Endothelial cell of umbilical vein (primary cell): Measurements from ENCODE around the gene PCDHGA12. TPM values are rescaled to one million over a fixed set of nuclear protein-coding genes. Genes with fewer than 3 reads are reported as not detected.

Experiments
- BruUV-seq: library from RNA; stranded (reverse); fragments of 400-500 nt; replicated peaks from 2 replicates; lab custom pipeline; 2021; lab: Mats Ljungman, UMichigan
- CTCF ChIA-PET: fragments of 300-600, 350-600 bp; sonication (Branson Sonifier 250); formaldehyde crosslinking; loops from one replicate; lab custom pipeline; 2021; ENCODE audit warnings: antibody characterized with exemption, inconsistent platforms; lab: Charles Lee
- POLR2A ChIA-PET: fragments of 300-600, 350-600 bp; sonication (Branson Sonifier 250); formaldehyde crosslinking; loops from one replicate; lab custom pipeline; 2021; ENCODE audit warnings: antibody characterized with exemption, inconsistent platforms; lab: Charles Lee
- DNase-seq: peaks from one replicate; pipeline ENCODE4 v3.0.0-alpha.2; 2011; ENCODE audit warnings: low read depth, low spot score
- FAIRE-seq: peaks from 2 replicates; lab custom pipeline; 2011; peaks lifted over from hg19 to GRCh38; lab: Jason Lieb, UNC
- H2AFZ ChIP-seq: 2 replicates; pipeline ENCODE4 v1.6.0; 2012; ENCODE audit warnings: low read depth, low read length, control low read depth, inconsistent platforms
- H3K27ac ChIP-seq: 2 replicates; pipeline ENCODE4 v1.5.1; 2011; ENCODE audit warnings: low read depth, mild to moderate bottlenecking, control low read depth, low read length, moderate library complexity; ENCODE audit not compliant: insufficient read depth
- H3K27me3 ChIP-seq, 2 experiments: 2 replicates each; pipeline versions ENCODE4 v1.6.0 to v1.6.1; 2011; ENCODE audit warnings: low read length in 2 of 2, mixed read lengths in 1 of 2; ENCODE audit not compliant: control insufficient read depth in 2 of 2, insufficient read depth in 2 of 2
- H3K36me3 ChIP-seq, 2 experiments: 2 replicates in 1 of 2; 3 replicates in 1 of 2; pipeline ENCODE4 v1.5.1; 2011; ENCODE audit warnings: low read length in 2 of 2, mild to moderate bottlenecking in 1 of 2, moderate library complexity in 1 of 2; ENCODE audit not compliant: control insufficient read depth in 2 of 2, insufficient read depth in 2 of 2; ENCODE audit errors: extremely low read depth in 1 of 2
- H3K4me1 ChIP-seq: 3 replicates; pipeline ENCODE4 v1.5.1; 2011; ENCODE audit warnings: mild to moderate bottlenecking, low read length; ENCODE audit not compliant: control insufficient read depth, insufficient read depth; ENCODE audit errors: extremely low read depth
- H3K4me2 ChIP-seq: 2 replicates; pipeline ENCODE4 v1.6.1; 2011; ENCODE audit warnings: low read length, control low read depth, mixed read lengths; ENCODE audit not compliant: insufficient read depth
- H3K4me3 ChIP-seq, 3 experiments: fragments of 200-600 bp in 1 of 3; sonication (generic), shearing (Covaris generic) in 1 of 3; replicated peaks in 1 of 3; 2 replicates each; pipeline ENCODE4 v1.5.1; 2011 to 2016; ENCODE audit warnings: control low read depth in 3 of 3, low read length in 3 of 3, mild to moderate bottlenecking in 2 of 3, inconsistent platforms in 1 of 3, low read depth in 1 of 3, moderate library complexity in 1 of 3; ENCODE audit not compliant: insufficient read depth in 1 of 3
- H3K79me2 ChIP-seq: 2 replicates; pipeline ENCODE4 v1.6.0; 2012; ENCODE audit warnings: low read length, inconsistent platforms; ENCODE audit not compliant: control insufficient read depth, insufficient read depth
- H3K9ac ChIP-seq: replicated peaks from 2 replicates; pipeline ENCODE3; 2011; ENCODE audit warnings: low read length, control low read depth; ENCODE audit not compliant: insufficient read depth; ENCODE audit errors: extremely low read depth
- H3K9me1 ChIP-seq: replicated peaks from 3 replicates; pipeline ENCODE4 v1.6.0; 2011; ENCODE audit warnings: mild to moderate bottlenecking, low read length; ENCODE audit not compliant: control insufficient read depth, insufficient read depth; ENCODE audit errors: extremely low read depth
- H3K9me3 ChIP-seq: replicated peaks from 2 replicates; pipeline ENCODE4 v1.5.1; 2012; ENCODE audit warnings: low read length, inconsistent platforms; ENCODE audit not compliant: control insufficient read depth, insufficient read depth
- H4K20me1 ChIP-seq: replicated peaks from 2 replicates; pipeline ENCODE3; 2011; ENCODE audit warnings: mild to moderate bottlenecking, low read length; ENCODE audit not compliant: control insufficient read depth, insufficient read depth; ENCODE audit errors: extremely low read depth
- CTCF ChIP-seq, 2 donors: IDR thresholded peaks; 1 replicate in 1 of 2; 2 replicates in 1 of 2; pipeline ENCODE4 v1.5.1; 2011; ENCODE audit warnings: low read length in 2 of 2, mild to moderate bottlenecking in 2 of 2, moderate library complexity in 2 of 2, control low read depth in 1 of 2, inconsistent platforms in 1 of 2, low read depth in 1 of 2; ENCODE audit not compliant: insufficient read depth in 1 of 2; ENCODE audit errors: extremely low read depth in 1 of 2
- EZH2 ChIP-seq: IDR thresholded peaks from 2 replicates; pipeline ENCODE4 v1.6.1; 2012; ENCODE audit warnings: borderline replicate concordance, low read depth, mild to moderate bottlenecking, moderate library complexity, low read length, inconsistent platforms; ENCODE audit not compliant: severe bottlenecking
- FOS ChIP-seq: IDR thresholded peaks from 2 replicates; pipeline ENCODE4 v1.6.1; 2011; ENCODE audit warnings: mild to moderate bottlenecking, low read length, moderate library complexity, borderline replicate concordance; ENCODE audit not compliant: insufficient read depth
- GATA2 ChIP-seq: IDR thresholded peaks from 2 replicates; pipeline ENCODE4 v1.7.0; 2011; ENCODE audit warnings: low read depth, mild to moderate bottlenecking, moderate library complexity, mixed read lengths, low read length; ENCODE audit not compliant: insufficient read length, insufficient read depth
- JUN ChIP-seq: IDR thresholded peaks from 2 replicates; pipeline ENCODE4 v1.6.1; 2011; ENCODE audit warnings: borderline replicate concordance, low read depth; ENCODE audit not compliant: insufficient read length, insufficient read depth
- MAX ChIP-seq: IDR thresholded peaks from 2 replicates; pipeline ENCODE4 v1.6.1; 2011; ENCODE audit not compliant: insufficient read depth, insufficient read length
- MYC ChIP-seq: IDR thresholded peaks from one replicate; pipeline ENCODE4 v1.6.1; 2011; ENCODE audit warnings: mild to moderate bottlenecking, low read depth, low read length
- POLR2A ChIP-seq: IDR thresholded peaks from 2 replicates; pipeline ENCODE4 v1.6.1; 2012; ENCODE audit warnings: low read depth, mild to moderate bottlenecking, control low read depth, low read length
- POLR2AphosphoS5 ChIP-seq: IDR thresholded peaks from 2 replicates; pipeline ENCODE4 v1.6.1; 2012; ENCODE audit warnings: low read depth, mild to moderate bottlenecking, control low read depth, low read length, moderate library complexity; ENCODE audit not compliant: insufficient read depth
- dilution Hi-C: fragments of 300-500 bp; cut with MboI; formaldehyde crosslinking; loops from one replicate; pipeline ENCODE4 v1.15.0; 2019; ENCODE audit warnings: low sequenced_read_pairs; ENCODE audit not compliant: extremely low pct_ligation_motif_present
- intact Hi-C: fragments of 100-400 bp; cut with micrococcal nuclease; formaldehyde crosslinking; loops from one replicate; pipeline ENCODE4 v1.10.0; 2022
- polyA plus RNA-seq, 4 experiments: library from polyadenylated mRNA; depleted of rRNA in 3 of 4; stranded (reverse) in 3 of 4; unstranded in 1 of 4; fragments of >200 nt; gene quantifications; 2 replicates each; pipeline versions ENCODE4 v1.2.1 to v1.2.3, GENCODE V29; 2011 to 2012; ENCODE audit warnings: missing spikeins in 1 of 4
- total RNA-seq: library from RNA; stranded (reverse); gene quantifications from 2 replicates; pipeline ENCODE4 v1.2.3, GENCODE V29; 2021

The PCDHGA12 gene
- total and polyA plus RNA-seq, 2 donors (not counting 3 experiments of a cell fraction or from before 2014, with no cell fraction given) = 4.2 to 9.9 TPM

- Histone ChIP-seq H3K4me2 (peak within 1 kb of the TSS; percentile 82), H4K20me1 (no peaks in the 10 kb centered on the region), H2AFZ (peak within 1 kb of the TSS; percentile 77), H3K27ac (no peak within 1 kb of the TSS), H3K9ac (peak within 1 kb of the TSS; percentile 20), H3K36me3 (no peaks in the 10 kb centered on the region), H3K27me3 (peaks cover 0 to 5% of the 10 kb centered on the region in 2 experiments), H3K4me1 (peaks cover 7% of the 10 kb centered on the region), H3K9me1 (no peaks in the 10 kb centered on the region), H3K79me2 (no peaks in the 10 kb centered on the region), H3K4me3 (peak within 1 kb of the TSS; percentile 32 to 70 (median 50)), H3K9me3 (no peaks in the 10 kb centered on the region)
- ChIA-PET CTCF (interaction anchor here (0.6 to 3.4 kb wide), 31 partner anchors 10 to 137 kb away, joined by 3 to 66 read pairs (median 5); partner anchors contain the start of genes PCDHGA10, PCDHGA11, PCDHGA12 and PCDHGA2), POLR2A (interaction anchor here (1.0 to 1.5 kb wide), 2 partner anchors 38 to 46 kb away, joined by 3 to 5 read pairs; no protein-coding TSS in a partner anchor)
- dilution Hi-C loops = no loop called here
- BruUV-seq = no TSS peak
- DNase-seq (peak; percentile 96), FAIRE-seq (peak; percentile 94)
- peak; percentile 40 for TF ChIP-seq MAX
- TF ChIP-seq CTCF (IDR thresholded peaks at IDR 0.05; ENCODE audit: extremely low read depth in 1 of 2, insufficient read depth in 1 of 2, low read depth in 1 of 2, low read length in 2 of 2) = peak in 1 of 2 donors; percentile 8
- TF ChIP-seq FOS = no peak
- no peak for TF ChIP-seq POLR2AphosphoS5
- no peak for TF ChIP-seq JUN
- TF ChIP-seq POLR2A = no peak
- no peak for TF ChIP-seq GATA2
- no peak for TF ChIP-seq EZH2
- no peak for TF ChIP-seq MYC
- intact Hi-C loops = loop anchor here (1.0 to 2.0 kb wide), 6 partner anchors 10 to 83 kb away; partner anchors contain the start of genes PCDHGA11, PCDHGA12 and PCDHGC4
These were observed 45.4 kb downstream of the PCDHGA12 start, which contains the start of gene PCDHGC3 for GRCh38 chr5:141475625-141476131. Gene PCDHGC3, plus strand, starts transcription at chr5:141475966. Its CDS starts 151 bp downstream, at chr5:141476117.
